ENCODE data around the gene RHBG.
"Not testable (repeated sequence)": the region's sequence is repeated elsewhere in the genome, so short reads cannot be mapped to it uniquely, and the experiment has no call there.

The RHBG gene

DNA sequence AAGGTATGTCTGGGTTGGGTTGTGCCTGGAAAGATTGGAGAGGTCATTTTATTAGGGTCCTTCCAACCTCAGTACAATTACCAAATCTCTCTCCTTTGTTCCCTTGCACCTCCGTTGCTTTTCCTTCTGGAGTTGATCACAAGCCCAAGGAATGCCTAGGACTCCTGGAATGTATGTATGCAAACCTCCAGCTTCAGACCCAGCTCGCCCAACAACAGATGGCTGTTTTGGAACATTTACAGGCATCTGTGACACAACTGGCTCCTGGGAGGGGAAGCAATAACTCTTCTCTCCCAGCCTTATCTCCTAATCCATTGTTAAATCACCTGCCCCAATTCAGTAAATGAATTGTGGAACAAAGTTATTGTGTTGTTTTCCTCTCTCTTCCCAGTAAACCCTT, 22.4 kb upstream of the RHBG start:
- Histone ChIP-seq H2AFZ (ENCODE audit: low read depth, low read length) (no peak overlapping the region), H3K36me3 (ENCODE audit: insufficient read depth, low read length) (no peaks in the 10 kb centered on the region), H3K27me3 (ENCODE audit: insufficient read depth, low read length, poor library complexity) (peaks cover 6% of the 10 kb centered on the region), H3K79me2 (ENCODE audit: insufficient read depth, low read length) (no peaks in the 10 kb centered on the region), H3K4me3 (ENCODE audit: low read depth in 1 of 2, low read length in 2 of 2) (no peak overlapping the region), H3K4me1 (ENCODE audit: insufficient read depth, low read length) (no peaks in the 10 kb centered on the region), H3K27ac (ENCODE audit: low read length) (no peak overlapping the region), H3K4me2 (ENCODE audit: insufficient read depth, low read length) (no peak overlapping the region), H4K20me1 (ENCODE audit: insufficient read depth, low read length) (no peaks in the 10 kb centered on the region), H3K9ac (ENCODE audit: low read depth, low read length) (no peak overlapping the region), H3K9me3 (ENCODE audit: insufficient read depth, low read length, severe bottlenecking) (no peaks in the 10 kb centered on the region)
- no peak for ATAC-seq (ENCODE audit: insufficient read depth, low read depth)
- TF ChIP-seq EZH2 (IDR thresholded peaks at IDR 0.05; ENCODE audit: borderline replicate concordance, low read depth, low read length, severe bottlenecking), result no peak
- TF ChIP-seq, protein P1, sequence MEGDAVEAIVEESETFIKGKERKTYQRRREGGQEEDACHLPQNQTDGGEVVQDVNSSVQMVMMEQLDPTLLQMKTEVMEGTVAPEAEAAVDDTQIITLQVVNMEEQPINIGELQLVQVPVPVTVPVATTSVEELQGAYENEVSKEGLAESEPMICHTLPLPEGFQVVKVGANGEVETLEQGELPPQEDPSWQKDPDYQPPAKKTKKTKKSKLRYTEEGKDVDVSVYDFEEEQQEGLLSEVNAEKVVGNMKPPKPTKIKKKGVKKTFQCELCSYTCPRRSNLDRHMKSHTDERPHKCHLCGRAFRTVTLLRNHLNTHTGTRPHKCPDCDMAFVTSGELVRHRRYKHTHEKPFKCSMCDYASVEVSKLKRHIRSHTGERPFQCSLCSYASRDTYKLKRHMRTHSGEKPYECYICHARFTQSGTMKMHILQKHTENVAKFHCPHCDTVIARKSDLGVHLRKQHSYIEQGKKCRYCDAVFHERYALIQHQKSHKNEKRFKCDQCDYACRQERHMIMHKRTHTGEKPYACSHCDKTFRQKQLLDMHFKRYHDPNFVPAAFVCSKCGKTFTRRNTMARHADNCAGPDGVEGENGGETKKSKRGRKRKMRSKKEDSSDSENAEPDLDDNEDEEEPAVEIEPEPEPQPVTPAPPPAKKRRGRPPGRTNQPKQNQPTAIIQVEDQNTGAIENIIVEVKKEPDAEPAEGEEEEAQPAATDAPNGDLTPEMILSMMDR (IDR thresholded peaks at IDR 0.05; ENCODE audit: borderline replicate concordance, extremely low read depth, low read length, poor library complexity, severe bottlenecking), result no peak
- DNase-seq, result no peak

DNA sequence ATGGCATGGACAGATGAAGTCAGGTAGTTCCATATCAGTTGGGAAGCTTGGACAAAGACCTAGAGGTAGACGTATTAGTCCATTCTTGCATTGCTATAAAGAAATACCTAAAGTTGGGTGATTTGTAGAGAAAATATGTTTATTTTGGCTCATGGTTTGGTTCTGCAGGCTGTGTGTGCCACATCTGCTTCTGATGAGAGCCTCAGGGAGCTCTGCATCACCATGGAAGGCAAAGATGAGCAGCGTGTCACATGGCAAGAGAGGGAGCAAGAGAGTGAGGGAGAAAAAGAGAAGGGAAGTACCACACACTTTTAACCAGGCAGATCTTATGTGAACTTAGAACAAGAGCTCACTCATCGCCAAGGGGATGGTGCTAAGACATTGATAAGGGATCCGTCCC, 21.7 kb upstream of the RHBG start:
- H3K4me2 ChIP-seq (ENCODE audit: insufficient read depth, low read length), result no peak overlapping the region
- no peaks in the 10 kb centered on the region for H4K20me1 ChIP-seq (ENCODE audit: insufficient read depth, low read length)
- H3K27ac ChIP-seq (ENCODE audit: low read length), result no peak overlapping the region
- TF ChIP-seq, protein P1 (IDR thresholded peaks at IDR 0.05; ENCODE audit: borderline replicate concordance, extremely low read depth, low read length, poor library complexity, severe bottlenecking), result no peak
- no peak for TF ChIP-seq EZH2 (IDR thresholded peaks at IDR 0.05; ENCODE audit: borderline replicate concordance, low read depth, low read length, severe bottlenecking)
- ATAC-seq (ENCODE audit: insufficient read depth, low read depth) (no peak), DNase-seq (no peak)
- no peaks in the 10 kb centered on the region for H3K79me2 ChIP-seq (ENCODE audit: insufficient read depth, low read length)
- H3K36me3 ChIP-seq (ENCODE audit: insufficient read depth, low read length), result no peaks in the 10 kb centered on the region
- no peaks in the 10 kb centered on the region for H3K9me3 ChIP-seq (ENCODE audit: insufficient read depth, low read length, severe bottlenecking)
- no peak overlapping the region for H2AFZ ChIP-seq (ENCODE audit: low read depth, low read length)
- no peak overlapping the region for H3K9ac ChIP-seq (ENCODE audit: low read depth, low read length)
- no peak overlapping the region for H3K4me3 ChIP-seq (ENCODE audit: low read depth in 1 of 2, low read length in 2 of 2)
- H3K27me3 ChIP-seq (ENCODE audit: insufficient read depth, low read length, poor library complexity), result peaks cover 6% of the 10 kb centered on the region
- no peaks in the 10 kb centered on the region for H3K4me1 ChIP-seq (ENCODE audit: insufficient read depth, low read length)

DNA sequence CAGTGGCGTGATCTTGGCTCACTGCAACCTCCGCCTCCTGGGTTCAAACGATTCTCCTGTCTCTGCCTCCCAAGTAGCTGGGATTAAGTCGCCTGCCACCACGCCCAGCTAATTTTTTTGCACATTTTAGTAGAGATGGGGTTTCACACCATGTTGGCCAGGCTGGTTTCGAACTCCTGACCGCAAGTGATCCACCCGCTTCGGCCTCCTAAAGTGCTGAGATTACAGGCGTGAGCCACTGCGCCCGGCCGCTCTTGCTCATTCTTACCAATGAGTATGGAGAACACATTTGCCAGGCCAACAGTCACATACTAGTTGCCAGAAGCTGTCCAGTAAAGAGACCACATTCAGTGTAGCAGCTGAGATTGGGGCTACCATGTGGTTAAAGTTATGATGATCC, 16.5 kb upstream of the RHBG start:
- not testable (repeated sequence) for DNase-seq
- H3K27me3 ChIP-seq (ENCODE audit: insufficient read depth, low read length, poor library complexity), result peaks cover 16% of the 10 kb centered on the region

DNA sequence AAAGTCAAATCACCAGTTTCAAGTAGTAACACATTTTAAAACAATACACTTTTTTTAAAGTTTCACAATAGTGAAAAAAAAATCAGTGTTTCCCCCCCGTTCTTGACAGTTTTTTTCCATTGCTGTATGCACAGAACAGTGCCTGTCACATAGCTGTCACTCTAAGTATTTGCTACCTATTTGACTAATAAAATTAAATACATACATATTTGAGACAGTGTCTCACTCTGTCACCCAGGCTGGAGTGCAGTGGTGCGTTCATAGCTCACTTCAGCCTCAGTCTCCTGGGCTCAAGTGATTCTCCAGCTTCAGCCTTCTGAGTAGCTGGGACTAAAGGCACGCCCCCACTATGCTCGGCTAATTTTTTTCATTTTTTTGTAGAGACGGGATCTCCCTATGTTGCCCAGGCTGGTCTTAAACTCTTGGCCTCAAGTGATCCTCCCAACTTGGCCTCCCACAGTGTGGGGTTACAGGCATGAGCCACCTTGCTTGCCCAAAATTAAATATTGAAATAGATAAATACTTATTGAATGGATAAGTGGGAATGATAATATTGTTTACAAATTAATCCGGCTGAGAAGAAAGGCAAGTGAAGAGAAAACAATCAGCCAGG, 12.6 kb upstream of the RHBG start:
- H3K27me3 ChIP-seq (ENCODE audit: insufficient read depth, low read length, poor library complexity), result peaks cover 24% of the 10 kb centered on the region
- H2AFZ ChIP-seq (ENCODE audit: low read depth, low read length), result peak overlapping the region; percentile 51; the same call in 1 of the 2 replicates
- ATAC-seq (ENCODE audit: insufficient read depth, low read depth) (no peak), DNase-seq (no peak)
- no peak overlapping the region for H3K4me3 ChIP-seq (ENCODE audit: low read depth in 1 of 2, low read length in 2 of 2)
- peaks cover 7% of the 10 kb centered on the region; the same call in 1 of the 2 replicates for H3K4me1 ChIP-seq (ENCODE audit: insufficient read depth, low read length)
- no peak overlapping the region for H3K9ac ChIP-seq (ENCODE audit: low read depth, low read length)
- TF ChIP-seq EZH2 (IDR thresholded peaks at IDR 0.05; ENCODE audit: borderline replicate concordance, low read depth, low read length, severe bottlenecking), result no peak
- TF ChIP-seq, protein P1 (IDR thresholded peaks at IDR 0.05; ENCODE audit: borderline replicate concordance, extremely low read depth, low read length, poor library complexity, severe bottlenecking), result no peak
- no peaks in the 10 kb centered on the region for H4K20me1 ChIP-seq (ENCODE audit: insufficient read depth, low read length)
- H3K36me3 ChIP-seq (ENCODE audit: insufficient read depth, low read length), result no peaks in the 10 kb centered on the region
- H3K9me3 ChIP-seq (ENCODE audit: insufficient read depth, low read length, severe bottlenecking), result no peaks in the 10 kb centered on the region
- no peak overlapping the region for H3K27ac ChIP-seq (ENCODE audit: low read length)
- H3K4me2 ChIP-seq (ENCODE audit: insufficient read depth, low read length), result peak overlapping the region; percentile 52; the same call in 1 of the 2 replicates
- H3K79me2 ChIP-seq (ENCODE audit: insufficient read depth, low read length), result no peaks in the 10 kb centered on the region

More for the DNA sequence above, 16.5 kb upstream of the RHBG start:
- not testable (repeated sequence) for H3K79me2 ChIP-seq (ENCODE audit: insufficient read depth, low read length); H3K4me1 ChIP-seq (ENCODE audit: insufficient read depth, low read length); H3K9me3 ChIP-seq (ENCODE audit: insufficient read depth, low read length, severe bottlenecking); H3K36me3 ChIP-seq (ENCODE audit: insufficient read depth, low read length); H2AFZ ChIP-seq (ENCODE audit: low read depth, low read length); ATAC-seq (ENCODE audit: insufficient read depth, low read depth); H3K27ac ChIP-seq (ENCODE audit: low read length); H3K4me3 ChIP-seq (ENCODE audit: low read depth in 1 of 2, low read length in 2 of 2); H3K4me2 ChIP-seq (ENCODE audit: insufficient read depth, low read length); H4K20me1 ChIP-seq (ENCODE audit: insufficient read depth, low read length); H3K9ac ChIP-seq (ENCODE audit: low read depth, low read length)
